Osteocyte (in vitro differentiated cells): ENCODE measurements around the gene KRTAP10-12. TPM values are rescaled to one million over a fixed set of nuclear protein-coding genes. Genes with fewer than 3 reads are reported as not detected.
A peak's percentile ranks its signal among the peaks of the same experiment; 100 is the strongest.

Experiments
- DNase-seq: peaks from one replicate; pipeline ENCODE4 v3.0.0; 2021; ENCODE audit warnings: mixed read lengths; ENCODE audit not compliant: unreplicated experiment; ENCODE audit errors: extremely low spot score
- H3K27ac Mint-ChIP-seq: one replicate; pipeline ENCODE4 v1.8.0; 2021; ENCODE audit warnings: mild to moderate bottlenecking, mixed read lengths; ENCODE audit not compliant: unreplicated experiment
- H3K27me3 Mint-ChIP-seq: one replicate; pipeline ENCODE4 v1.8.0; 2021; ENCODE audit warnings: mixed read lengths; ENCODE audit not compliant: unreplicated experiment
- H3K36me3 Mint-ChIP-seq: one replicate; pipeline ENCODE4 v1.8.0; 2021; ENCODE audit warnings: mixed read lengths; ENCODE audit not compliant: unreplicated experiment
- H3K4me1 Mint-ChIP-seq: one replicate; pipeline ENCODE4 v1.8.0; 2021; ENCODE audit warnings: mixed read lengths; ENCODE audit not compliant: unreplicated experiment
- H3K4me3 Mint-ChIP-seq: one replicate; pipeline ENCODE4 v1.8.0; 2021; ENCODE audit warnings: mild to moderate bottlenecking, moderate library complexity, mixed read lengths; ENCODE audit not compliant: unreplicated experiment
- H3K9me3 Mint-ChIP-seq: one replicate; pipeline ENCODE4 v1.8.0; 2021; ENCODE audit warnings: mixed read lengths; ENCODE audit not compliant: unreplicated experiment
- total RNA-seq: library from RNA; stranded (reverse); gene quantifications from 2 replicates; pipeline ENCODE4 v1.2.1, GENCODE V29; 2021
- TF ChIP-seq, protein P1 (sequence below): fragments of 200-600 bp; sonication (generic); IDR thresholded peaks from 2 replicates; pipeline ENCODE4 v1.5.0; 2021; ENCODE audit warnings: antibody characterized with exemption, mild to moderate bottlenecking, moderate library complexity

The KRTAP10-12 gene
- total RNA-seq, 1 donor from 2014 or later: not detected

DNA sequence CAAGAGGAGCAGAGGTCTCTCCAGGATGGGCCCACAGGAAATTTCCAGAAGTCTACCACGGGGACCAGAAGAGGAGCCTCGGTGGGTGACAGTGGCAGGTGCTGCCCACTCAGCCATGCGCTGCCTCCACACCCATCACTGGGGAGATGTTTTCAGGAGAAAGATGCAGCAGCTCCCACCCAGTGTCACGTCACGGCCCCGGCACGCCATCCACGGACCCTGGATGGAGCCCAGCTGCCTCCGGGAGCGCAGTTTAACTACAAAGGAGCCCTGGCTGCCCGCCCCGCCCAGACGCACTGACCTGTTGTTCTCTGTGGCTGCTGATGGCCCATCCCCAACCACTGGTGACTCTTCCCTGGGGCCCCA is 7.6 kb downstream of the KRTAP10-12 start:
- H3K4me3 Mint-ChIP-seq: no peak overlapping the region
- peaks cover 18% of the 10 kb centered on the region for H3K4me1 Mint-ChIP-seq
- H3K27ac Mint-ChIP-seq: no peak overlapping the region
- peak; percentile 79 for DNase-seq
- peaks cover 65% of the 10 kb centered on the region for H3K27me3 Mint-ChIP-seq
- H3K9me3 Mint-ChIP-seq: no peaks in the 10 kb centered on the region
- no peaks in the 10 kb centered on the region for H3K36me3 Mint-ChIP-seq
- TF ChIP-seq, protein P1, sequence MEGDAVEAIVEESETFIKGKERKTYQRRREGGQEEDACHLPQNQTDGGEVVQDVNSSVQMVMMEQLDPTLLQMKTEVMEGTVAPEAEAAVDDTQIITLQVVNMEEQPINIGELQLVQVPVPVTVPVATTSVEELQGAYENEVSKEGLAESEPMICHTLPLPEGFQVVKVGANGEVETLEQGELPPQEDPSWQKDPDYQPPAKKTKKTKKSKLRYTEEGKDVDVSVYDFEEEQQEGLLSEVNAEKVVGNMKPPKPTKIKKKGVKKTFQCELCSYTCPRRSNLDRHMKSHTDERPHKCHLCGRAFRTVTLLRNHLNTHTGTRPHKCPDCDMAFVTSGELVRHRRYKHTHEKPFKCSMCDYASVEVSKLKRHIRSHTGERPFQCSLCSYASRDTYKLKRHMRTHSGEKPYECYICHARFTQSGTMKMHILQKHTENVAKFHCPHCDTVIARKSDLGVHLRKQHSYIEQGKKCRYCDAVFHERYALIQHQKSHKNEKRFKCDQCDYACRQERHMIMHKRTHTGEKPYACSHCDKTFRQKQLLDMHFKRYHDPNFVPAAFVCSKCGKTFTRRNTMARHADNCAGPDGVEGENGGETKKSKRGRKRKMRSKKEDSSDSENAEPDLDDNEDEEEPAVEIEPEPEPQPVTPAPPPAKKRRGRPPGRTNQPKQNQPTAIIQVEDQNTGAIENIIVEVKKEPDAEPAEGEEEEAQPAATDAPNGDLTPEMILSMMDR: no peak

DNA sequence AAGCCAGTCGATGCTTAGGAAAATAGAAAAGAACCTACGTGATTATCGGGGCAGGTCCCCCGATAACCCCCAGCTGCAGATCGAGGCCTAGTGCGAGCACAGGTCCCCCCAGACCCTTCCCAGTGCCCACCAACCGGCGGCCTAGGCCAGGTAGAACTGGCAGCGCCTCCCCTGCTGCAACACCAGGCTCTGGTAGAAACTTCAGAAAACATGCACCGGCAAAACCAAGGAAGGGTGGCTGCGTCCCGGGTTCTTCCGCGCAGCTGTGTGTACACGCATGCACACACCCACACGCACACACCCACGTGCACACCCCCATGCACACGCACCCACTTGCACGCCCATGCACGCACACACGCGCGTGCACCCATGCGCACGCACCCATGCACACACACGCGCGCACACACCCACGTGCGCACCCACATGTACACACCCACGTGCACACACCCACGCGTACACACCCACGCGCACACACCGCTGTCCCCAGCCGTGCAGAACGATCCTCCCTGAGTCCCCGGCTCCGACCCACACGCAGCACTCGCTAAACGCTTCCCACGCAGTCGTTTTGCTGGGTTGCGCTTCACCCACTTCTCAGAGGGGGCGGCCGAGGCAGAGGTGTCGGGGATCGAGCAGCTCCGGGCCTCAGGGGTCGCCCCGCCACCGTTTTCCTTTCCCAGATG is 9.2 kb downstream of the KRTAP10-12 start:
- H3K4me3 Mint-ChIP-seq: no peak overlapping the region
- peak; percentile 65 for DNase-seq
- no peak overlapping the region for H3K27ac Mint-ChIP-seq
- H3K4me1 Mint-ChIP-seq: peaks cover 13% of the 10 kb centered on the region
- H3K9me3 Mint-ChIP-seq: no peaks in the 10 kb centered on the region
- TF ChIP-seq, protein P1: no peak
- peaks cover 68% of the 10 kb centered on the region for H3K27me3 Mint-ChIP-seq
- no peaks in the 10 kb centered on the region for H3K36me3 Mint-ChIP-seq

DNA sequence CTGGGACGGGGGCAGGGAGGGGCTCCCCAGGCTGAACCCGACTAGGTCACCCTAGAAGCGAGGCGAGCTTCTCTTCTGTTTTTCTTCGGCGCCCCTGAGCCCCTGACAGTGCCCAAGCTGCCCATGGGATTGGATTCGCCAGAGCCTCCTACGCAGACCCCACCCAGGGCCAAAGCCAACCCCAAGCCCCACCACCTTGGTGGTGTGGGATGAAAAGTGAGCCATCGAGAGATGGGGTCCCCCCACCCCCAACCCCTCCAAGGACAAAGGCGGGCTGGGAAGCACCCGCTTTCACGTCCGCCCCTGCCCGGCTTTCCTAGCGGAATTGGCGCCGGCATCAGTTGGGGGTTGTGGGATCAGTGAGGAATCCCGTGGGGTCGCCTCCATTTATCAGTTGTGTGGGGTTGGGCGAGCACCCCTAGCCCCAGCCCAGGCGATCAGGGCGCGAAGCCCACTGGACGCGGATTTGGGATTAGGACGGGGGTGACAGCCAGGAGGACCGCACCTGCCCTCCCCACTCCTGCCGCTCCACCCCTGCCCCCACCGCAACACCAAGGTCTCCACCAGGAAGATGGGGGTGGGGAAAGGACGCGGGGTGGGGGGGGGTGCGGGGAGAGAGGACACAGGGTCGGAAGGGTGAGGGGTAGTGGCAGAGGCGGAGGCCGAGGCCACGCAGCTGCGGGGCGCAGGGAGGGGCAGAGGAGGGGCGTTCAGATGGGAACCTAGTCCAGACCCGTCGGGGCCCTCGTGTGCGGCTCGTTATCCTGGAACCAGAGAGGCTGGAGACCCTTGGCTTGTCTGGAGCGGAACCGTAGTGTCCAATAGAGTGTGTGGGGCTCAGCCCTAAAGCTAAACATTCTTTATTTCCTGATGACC is 10.0 kb downstream of the KRTAP10-12 start:
- TF ChIP-seq, protein P1: no peak
- no peaks in the 10 kb centered on the region for H3K9me3 Mint-ChIP-seq
- no peak overlapping the region for H3K4me3 Mint-ChIP-seq
- peaks cover 13% of the 10 kb centered on the region for H3K4me1 Mint-ChIP-seq
- H3K27me3 Mint-ChIP-seq: peaks cover 69% of the 10 kb centered on the region
- H3K36me3 Mint-ChIP-seq: no peaks in the 10 kb centered on the region
- peak; percentile 83 for DNase-seq
- no peak overlapping the region for H3K27ac Mint-ChIP-seq

DNA sequence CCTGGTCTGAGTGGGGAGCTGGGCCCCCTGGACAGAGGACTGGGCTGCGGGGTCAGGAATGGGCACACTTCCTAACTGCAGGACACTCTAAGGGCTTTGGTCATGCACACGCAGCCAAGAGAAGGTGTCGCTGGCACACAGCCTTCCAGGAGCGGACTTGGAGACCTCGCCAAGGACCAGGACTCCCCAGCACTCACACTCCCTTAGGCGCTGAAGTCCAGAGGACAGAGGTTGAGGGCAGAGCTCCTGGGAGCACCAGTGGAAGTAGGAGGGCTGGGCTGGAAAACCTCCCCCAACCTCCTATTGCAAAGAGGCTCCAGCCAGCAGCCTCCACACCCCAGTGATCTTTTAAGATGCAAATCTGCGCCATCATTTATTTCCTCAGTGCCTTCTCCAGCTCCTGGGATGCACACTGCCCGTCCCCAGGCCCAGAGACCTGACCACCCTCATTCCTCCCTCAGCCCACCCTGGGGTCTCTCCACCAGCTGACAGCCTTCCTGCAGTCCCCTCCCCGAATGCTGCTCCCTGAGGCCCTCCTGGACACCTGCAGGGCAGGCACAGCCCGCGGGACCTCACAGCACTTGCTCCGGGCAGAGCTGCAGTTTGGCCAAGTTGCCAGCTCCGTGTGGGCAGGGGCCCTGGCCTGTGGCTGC is 11.4 kb downstream of the KRTAP10-12 start:
- no peaks in the 10 kb centered on the region for H3K36me3 Mint-ChIP-seq
- peaks cover 7% of the 10 kb centered on the region for H3K4me1 Mint-ChIP-seq
- TF ChIP-seq, protein P1: no peak
- no peak overlapping the region for H3K27ac Mint-ChIP-seq
- peaks cover 70% of the 10 kb centered on the region for H3K27me3 Mint-ChIP-seq
- no peaks in the 10 kb centered on the region for H3K9me3 Mint-ChIP-seq
- DNase-seq: peak; percentile 83
- no peak overlapping the region for H3K4me3 Mint-ChIP-seq
